NCI-H187 (cell line): ENCODE data around the gene PLCL2.
"Not testable (repeated sequence)": the region's sequence is repeated elsewhere in the genome, so short reads cannot be mapped to it uniquely, and the experiment has no call there.

ENCODE experiments used
- DNase-seq, 2 experiments: peaks; one replicate each; lab custom pipeline; 2025; lab: John Stamatoyannopoulos, UW

Gene PLCL2

GRCh38 chr3:17078926-17079465, 194.2 kb downstream of the PLCL2 start:
- DNase-seq = peak in 1 of 2 experiments; percentile 39

DNA sequence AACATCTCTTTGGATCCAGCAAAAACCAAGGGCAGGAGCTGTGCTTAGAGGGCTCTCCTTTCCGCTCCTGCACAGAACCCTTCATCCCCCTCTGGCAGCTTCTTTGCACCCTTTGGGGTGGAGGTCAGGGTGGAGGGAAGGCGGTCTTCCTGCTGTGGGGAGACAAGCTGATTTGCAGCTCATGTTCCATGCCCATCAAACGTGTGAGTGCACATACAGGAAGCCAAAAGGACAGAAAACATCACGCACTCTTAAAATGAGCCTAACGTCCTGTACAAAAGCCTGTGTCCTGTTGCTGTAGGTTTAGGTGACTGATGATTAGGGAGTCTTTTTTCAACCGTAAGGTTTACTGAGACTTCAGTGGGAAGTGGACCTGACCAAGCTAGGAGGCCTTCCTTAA, 195.2 kb downstream of the PLCL2 start:
- no peak for DNase-seq

DNA sequence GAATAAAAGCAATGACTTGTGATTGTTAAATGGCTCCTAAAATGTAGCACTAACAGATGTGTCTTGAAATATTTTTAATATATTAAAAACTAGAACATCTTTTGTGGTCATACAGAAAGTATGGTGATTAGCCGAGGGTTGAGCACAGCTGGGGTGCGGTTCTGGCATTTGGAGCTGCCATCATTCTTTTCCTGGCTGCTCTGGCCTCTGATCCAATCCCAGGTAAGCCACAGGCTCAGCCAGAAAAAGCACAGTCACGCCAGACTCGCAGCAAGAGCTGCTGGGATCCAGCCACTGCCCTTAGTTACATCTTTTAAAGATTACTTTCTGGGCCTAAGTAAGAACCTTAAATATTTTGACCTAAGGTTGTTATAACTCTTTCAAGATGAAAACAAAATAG, 196.8 kb downstream of the PLCL2 start:
- DNase-seq = no peak

DNA sequence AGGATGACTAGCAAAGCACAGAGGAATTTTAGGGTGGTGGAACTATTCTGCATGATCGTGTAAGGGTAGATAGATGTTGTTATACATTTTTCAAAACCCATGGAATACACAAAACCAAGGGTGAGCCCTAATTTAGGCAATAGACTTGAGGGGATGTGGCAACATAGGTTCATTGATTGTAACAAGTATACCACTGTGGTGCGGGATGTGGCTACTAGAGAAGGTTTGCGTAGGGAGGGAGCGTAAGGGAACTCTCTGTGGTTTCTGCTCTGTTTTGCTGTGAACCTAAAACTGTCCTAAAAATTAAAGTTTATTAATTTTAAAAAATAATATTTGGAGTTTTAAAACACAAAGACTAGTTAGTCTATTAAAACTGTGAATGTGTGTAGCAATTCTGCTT, 202.8 kb downstream of the PLCL2 start:
- no peak for DNase-seq

GRCh38 chr3:17088017-17088416, 203.3 kb downstream of the PLCL2 start:
- no peak for DNase-seq

- DNase-seq = no peak
Observed at GRCh38 chr3:17088602-17089313, 204.0 kb downstream of the PLCL2 start.

GRCh38 chr3:17089314-17089700, 204.6 kb downstream of the PLCL2 start:
- no peak for DNase-seq

DNA sequence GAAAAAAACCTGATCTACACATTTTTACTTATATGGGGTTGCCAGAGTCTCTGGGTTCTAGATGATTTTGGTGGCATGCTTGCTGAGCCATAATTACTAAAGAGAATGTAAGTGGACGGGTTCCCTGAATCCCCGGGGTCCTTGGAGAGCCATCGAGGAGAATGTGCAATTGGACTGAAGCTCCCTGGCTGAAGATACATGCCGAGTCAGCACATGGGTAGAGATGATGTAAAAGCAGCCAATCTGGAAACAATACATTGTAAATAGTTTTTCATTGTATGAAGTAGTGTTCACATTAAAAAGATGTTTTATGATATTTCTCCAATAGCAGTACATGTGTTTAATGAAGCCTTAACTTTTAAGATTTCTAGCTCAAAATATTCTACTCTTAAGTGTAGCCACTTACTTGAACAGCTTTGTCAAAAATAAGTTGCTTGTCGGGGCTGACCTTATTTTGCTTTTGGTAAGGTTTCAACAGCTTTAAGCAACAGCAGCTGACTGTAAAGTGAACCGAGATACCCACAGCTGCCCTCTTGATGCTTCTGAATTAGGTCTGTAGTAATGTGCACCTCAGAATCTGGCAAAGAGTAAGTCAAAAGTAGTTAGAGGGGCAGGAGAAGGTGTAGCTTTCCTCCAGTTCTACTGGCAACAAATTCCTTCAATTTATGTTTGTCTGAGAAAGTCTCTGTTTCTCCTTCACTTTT, 205.7 kb downstream of the PLCL2 start:
- DNase-seq = no peak

DNA sequence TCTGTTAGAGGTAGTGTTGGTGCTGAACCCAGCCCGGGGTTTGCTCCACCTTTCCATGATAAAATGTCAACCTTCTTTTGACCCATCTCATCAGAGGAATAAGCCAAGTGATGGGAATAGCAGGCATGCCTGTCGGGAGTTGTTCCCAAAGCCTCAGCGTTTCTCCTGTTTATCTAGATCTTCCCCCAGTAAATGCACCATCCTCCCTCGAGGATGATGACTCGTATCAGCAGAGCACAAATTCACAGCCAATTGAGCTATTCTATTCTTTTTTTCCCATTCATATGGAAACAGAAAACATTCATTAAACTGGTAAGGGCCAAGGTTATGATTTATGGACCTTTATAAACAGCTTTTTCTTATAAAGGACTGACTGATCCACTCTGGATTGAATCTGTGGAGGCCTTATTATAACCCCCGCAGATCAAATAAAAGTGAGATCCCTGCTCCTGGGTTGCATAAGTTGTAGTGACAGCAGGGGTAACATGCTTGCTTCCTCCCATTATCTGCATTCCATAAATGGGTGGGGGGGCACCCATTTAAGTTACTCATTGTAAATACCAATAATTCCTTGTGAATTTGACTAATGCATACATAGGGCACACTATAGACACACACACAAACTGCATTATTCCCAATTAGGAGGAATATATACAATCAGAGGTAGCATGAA, 207.3 kb downstream of the PLCL2 start:
- DNase-seq = no peak

DNA sequence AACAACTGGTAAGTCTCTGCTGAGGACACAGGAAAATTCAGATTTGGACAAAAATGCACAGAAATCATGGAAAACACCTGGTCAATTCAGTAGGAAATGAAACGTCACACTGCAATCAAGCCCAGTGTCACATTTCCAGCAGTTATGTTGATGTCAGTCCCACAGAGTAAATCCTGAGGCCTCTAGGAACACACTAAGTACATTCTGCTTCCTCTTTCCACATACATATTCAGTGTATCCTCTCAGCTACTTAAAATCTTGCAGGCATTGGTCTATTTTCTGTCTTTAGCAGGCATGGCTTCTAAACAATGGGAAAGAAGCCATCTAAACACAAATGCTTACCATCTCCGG, 207.8 kb downstream of the PLCL2 start:
- no peak for DNase-seq

GRCh38 chr3:17094551-17094950, 209.8 kb downstream of the PLCL2 start:
- no peak for DNase-seq

- no peak for DNase-seq
Observed at GRCh38 chr3:17103579-17103978, 218.8 kb downstream of the PLCL2 start.

- not testable (repeated sequence) for DNase-seq
Observed at GRCh38 chr3:17106801-17107200, 222.0 kb downstream of the PLCL2 start.

- DNase-seq = no peak
Observed at GRCh38 chr3:17110660-17111396, 226.1 kb downstream of the PLCL2 start.

- no peak for DNase-seq
Observed at GRCh38 chr3:17111586-17111985, 226.8 kb downstream of the PLCL2 start.

GRCh38 chr3:17115186-17115585, 230.4 kb downstream of the PLCL2 start:
- DNase-seq = no peak

DNA sequence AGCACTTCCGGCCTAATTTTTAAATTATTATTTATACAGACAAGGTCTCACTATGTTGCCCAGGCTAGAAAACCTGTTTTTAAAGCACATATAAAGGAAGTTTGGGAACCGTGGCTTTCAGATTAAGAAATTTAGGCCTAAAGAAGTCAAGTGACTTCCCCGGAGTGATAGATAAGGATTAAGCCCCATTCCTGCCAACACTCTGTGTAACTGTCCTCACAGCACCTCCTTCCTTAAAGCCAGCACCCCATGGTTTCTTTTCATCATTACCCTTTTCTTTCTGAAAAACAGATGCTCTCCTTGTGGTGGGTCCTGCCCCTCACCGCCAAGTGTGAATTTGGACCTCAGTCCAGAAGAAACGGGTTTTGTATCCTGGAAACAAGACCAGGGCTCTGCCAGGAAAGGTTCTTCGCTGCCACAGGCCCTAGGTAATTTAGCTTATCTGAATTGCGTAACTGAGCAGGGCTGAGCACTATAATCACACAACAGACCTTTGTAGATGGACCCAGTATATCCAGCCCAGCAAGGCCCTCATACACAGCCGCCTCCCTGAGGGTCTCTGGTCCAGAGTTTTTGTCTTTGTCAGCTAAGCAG, 231.3 kb downstream of the PLCL2 start:
- DNase-seq = no peak

DNA sequence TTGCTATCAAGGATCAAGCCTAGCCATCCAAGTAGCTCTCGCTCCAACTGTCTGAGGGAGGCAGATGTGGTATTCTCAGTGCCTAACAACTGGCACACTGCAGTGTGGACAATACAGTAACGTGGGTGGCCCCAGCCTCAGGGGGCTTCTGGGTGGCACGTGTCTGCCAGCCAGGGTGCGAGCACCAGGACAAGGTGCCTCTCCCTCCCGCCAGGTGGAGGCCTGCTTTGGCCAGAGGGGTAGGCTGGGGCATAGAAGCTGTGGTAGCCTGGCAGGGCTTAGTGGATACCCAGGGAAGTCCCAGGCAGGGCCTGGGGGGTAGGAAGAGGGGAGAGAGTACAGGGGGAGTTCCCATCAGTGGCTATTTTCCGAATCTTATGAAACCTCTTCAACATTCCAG, 234.0 kb downstream of the PLCL2 start:
- DNase-seq = no peak

- no peak for DNase-seq
Observed at GRCh38 chr3:17119201-17120072, 234.7 kb downstream of the PLCL2 start.

DNA sequence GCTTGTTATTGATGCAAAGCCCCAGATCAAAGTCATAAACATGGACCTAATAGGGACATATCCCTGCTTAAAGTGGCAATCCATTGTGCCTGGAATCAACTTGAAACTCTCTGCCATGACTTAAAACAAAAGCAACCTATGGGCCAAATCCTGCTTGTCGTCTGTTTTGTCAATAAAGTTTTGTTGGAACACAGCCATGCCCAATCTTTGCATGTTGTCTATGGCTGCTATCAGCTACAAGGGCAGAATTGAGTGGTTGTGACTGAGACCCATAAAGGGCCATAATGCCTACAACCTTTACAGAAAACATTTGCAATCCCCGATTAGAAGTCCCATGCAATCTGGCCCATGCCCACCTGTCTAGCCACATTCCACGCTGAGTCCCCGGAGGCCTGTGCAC, 235.4 kb downstream of the PLCL2 start:
- DNase-seq = no peak

DNA sequence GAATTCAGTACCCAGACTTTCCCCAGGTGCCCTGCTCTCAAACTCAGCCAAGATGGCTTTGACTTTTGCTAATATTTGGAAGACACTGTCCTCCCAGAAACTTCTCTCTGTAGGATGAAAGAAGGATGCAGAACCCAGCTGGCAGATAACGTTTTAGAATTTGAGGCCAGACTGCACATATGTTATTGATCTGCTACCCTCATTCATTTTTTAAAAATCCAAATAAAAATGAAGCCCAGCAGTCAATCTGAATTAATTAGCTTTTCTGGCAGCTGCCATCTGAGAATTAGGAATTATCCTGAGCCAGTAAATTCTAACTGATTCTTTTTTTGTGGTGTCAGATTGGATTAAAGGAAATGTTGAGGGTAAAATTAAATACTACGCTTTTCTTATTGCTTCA, 236.6 kb downstream of the PLCL2 start:
- no peak for DNase-seq
